Fibroblast of skin of right quadriceps (primary cell): Measurements from ENCODE around the gene JADE1.

Experiments
- DNase-seq: peaks from one replicate; pipeline ENCODE4 v3.0.0-alpha.2; 2013

JADE1 gene

GRCh38 chr4:128846063-128846462 lies 36.6 kb downstream of the JADE1 start:
- DNase-seq: no peak

GRCh38 chr4:128847082-128847724 lies 37.7 kb downstream of the JADE1 start:
- no peak for DNase-seq

- DNase-seq: no peak
Measured at GRCh38 chr4:128848461-128848860, 39.0 kb downstream of the JADE1 start.

GRCh38 chr4:128850252-128850651 lies 40.8 kb downstream of the JADE1 start:
- no peak for DNase-seq

GRCh38 chr4:128853741-128854140 lies 44.2 kb downstream of the JADE1 start:
- peak; percentile 48 for DNase-seq

GRCh38 chr4:128854433-128854832 lies 44.9 kb downstream of the JADE1 start:
- DNase-seq: peak; percentile 84

- DNase-seq: no peak
Measured at GRCh38 chr4:128855621-128856020, 46.1 kb downstream of the JADE1 start.

GRCh38 chr4:128856246-128856645 lies 46.7 kb downstream of the JADE1 start:
- no peak for DNase-seq

GRCh38 chr4:128858879-128859671 lies 49.6 kb downstream of the JADE1 start:
- DNase-seq: peak; percentile 88

GRCh38 chr4:128859887-128860677 lies 50.6 kb downstream of the JADE1 start:
- DNase-seq: peak; percentile 77

GRCh38 chr4:128861856-128862518 lies 52.5 kb downstream of the JADE1 start:
- DNase-seq: no peak

- no peak for DNase-seq
Measured at GRCh38 chr4:128862608-128863311, 53.3 kb downstream of the JADE1 start.

GRCh38 chr4:128863312-128864075 lies 54.0 kb downstream of the JADE1 start:
- peak; percentile 79 for DNase-seq

- no peak for DNase-seq
Measured at GRCh38 chr4:128865132-128865531, 55.6 kb downstream of the JADE1 start.

- DNase-seq: no peak
Measured at GRCh38 chr4:128866269-128866668, 56.8 kb downstream of the JADE1 start.

- no peak for DNase-seq
Measured at GRCh38 chr4:128866691-128867090, 57.2 kb downstream of the JADE1 start.

GRCh38 chr4:128868758-128869157 lies 59.3 kb downstream of the JADE1 start:
- DNase-seq: no peak

GRCh38 chr4:128869776-128870509 lies 60.4 kb downstream of the JADE1 start:
- no peak for DNase-seq

- peak; percentile 89 for DNase-seq
Measured at GRCh38 chr4:128871948-128872347, 62.4 kb downstream of the JADE1 start.

- DNase-seq: no peak
Measured at GRCh38 chr4:128876200-128876599, 66.7 kb downstream of the JADE1 start.

GRCh38 chr4:128877934-128878333 lies 68.4 kb downstream of the JADE1 start:
- DNase-seq: no peak
